Rectal smooth muscle tissue (tissue), 1 donor: ENCODE data around the gene FRMPD2.
"Not testable (repeated sequence)": the region's sequence is repeated elsewhere in the genome, so short reads cannot be mapped to it uniquely, and the experiment has no call there.

Source experiments
- H3K27ac ChIP-seq: one replicate; pipeline ENCODE4 v1.7.0; 2013; ENCODE audit warnings: low read depth, low read length, inconsistent platforms
- H3K27me3 ChIP-seq: one replicate; pipeline ENCODE4 v1.7.0; 2013; ENCODE audit warnings: low read length; ENCODE audit not compliant: control insufficient read depth, insufficient read depth
- H3K36me3 ChIP-seq: one replicate; pipeline ENCODE4 v1.7.0; 2013; ENCODE audit warnings: low read length; ENCODE audit not compliant: control insufficient read depth, insufficient read depth
- H3K4me1 ChIP-seq: one replicate; pipeline ENCODE4 v1.7.0; 2013; ENCODE audit warnings: low read length; ENCODE audit not compliant: control insufficient read depth, insufficient read depth
- H3K4me3 ChIP-seq: one replicate; pipeline ENCODE4 v1.7.0; 2013; ENCODE audit warnings: low read length
- H3K9ac ChIP-seq: one replicate; pipeline ENCODE4 v1.7.0; 2013; ENCODE audit warnings: low read length

The FRMPD2 gene

GRCh38 chr10:48286356-48286755 lies 11.9 kb upstream of the FRMPD2 start:
- H3K27ac ChIP-seq = no peak overlapping the region
- H3K4me1 ChIP-seq = peaks cover 2% of the 10 kb centered on the region
- no peaks in the 10 kb centered on the region for H3K27me3 ChIP-seq
- H3K9ac ChIP-seq = no peak overlapping the region
- no peak overlapping the region for H3K4me3 ChIP-seq
- no peaks in the 10 kb centered on the region for H3K36me3 ChIP-seq

- Histone ChIP-seq H3K27me3 (no peaks in the 10 kb centered on the region), H3K9ac (no peak overlapping the region), H3K36me3 (no peaks in the 10 kb centered on the region), H3K4me3 (no peak overlapping the region), H3K4me1 (peaks cover 2% of the 10 kb centered on the region), H3K27ac (no peak overlapping the region)
These were observed 11.2 kb upstream of the FRMPD2 start for GRCh38 chr10:48285710-48286109.

- no peak overlapping the region for H3K27ac ChIP-seq
- no peaks in the 10 kb centered on the region for H3K27me3 ChIP-seq
- peaks cover 2% of the 10 kb centered on the region for H3K4me1 ChIP-seq
- no peak overlapping the region for H3K9ac ChIP-seq
- no peak overlapping the region for H3K4me3 ChIP-seq
- no peaks in the 10 kb centered on the region for H3K36me3 ChIP-seq
These were observed 10.3 kb upstream of the FRMPD2 start for GRCh38 chr10:48284811-48285210.

- Histone ChIP-seq H3K27me3 (no peaks in the 10 kb centered on the region), H3K9ac (no peak overlapping the region), H3K36me3 (no peaks in the 10 kb centered on the region), H3K4me1 (peaks cover 2% of the 10 kb centered on the region), H3K27ac (no peak overlapping the region), H3K4me3 (no peak overlapping the region)
These were observed 9.6 kb upstream of the FRMPD2 start for GRCh38 chr10:48284002-48284546.

- no peaks in the 10 kb centered on the region for H3K36me3 ChIP-seq
- H3K9ac ChIP-seq = no peak overlapping the region
- H3K27ac ChIP-seq = no peak overlapping the region
- H3K27me3 ChIP-seq = no peaks in the 10 kb centered on the region
- H3K4me3 ChIP-seq = no peak overlapping the region
- peaks cover 2% of the 10 kb centered on the region for H3K4me1 ChIP-seq
These were observed 8.3 kb upstream of the FRMPD2 start for GRCh38 chr10:48282829-48283228.

- H3K27ac ChIP-seq, H3K36me3 ChIP-seq, H3K9ac ChIP-seq, H3K4me3 ChIP-seq, H3K27me3 ChIP-seq, H3K4me1 ChIP-seq: not testable (repeated sequence)
These were observed 7.2 kb upstream of the FRMPD2 start for GRCh38 chr10:48281697-48282096.

GRCh38 chr10:48279081-48279751 lies 4.7 kb upstream of the FRMPD2 start:
- no peak overlapping the region for H3K4me3 ChIP-seq
- H3K27me3 ChIP-seq = no peaks in the 10 kb centered on the region
- H3K27ac ChIP-seq = no peak overlapping the region
- no peaks in the 10 kb centered on the region for H3K36me3 ChIP-seq
- H3K4me1 ChIP-seq = no peaks in the 10 kb centered on the region
- H3K9ac ChIP-seq = no peak overlapping the region

- H3K36me3 ChIP-seq = no peaks in the 10 kb centered on the region
- H3K4me1 ChIP-seq = no peaks in the 10 kb centered on the region
- no peak overlapping the region for H3K4me3 ChIP-seq
- H3K27ac ChIP-seq = no peak overlapping the region
- no peaks in the 10 kb centered on the region for H3K27me3 ChIP-seq
- no peak overlapping the region for H3K9ac ChIP-seq
These were observed 2.6 kb upstream of the FRMPD2 start for GRCh38 chr10:48277093-48277492.

GRCh38 chr10:48273741-48274140 lies 755 bp downstream of the FRMPD2 start:
- Histone ChIP-seq H3K27me3 (no peaks in the 10 kb centered on the region), H3K36me3 (no peaks in the 10 kb centered on the region), H3K4me3 (no peak overlapping the region), H3K9ac (no peak overlapping the region), H3K27ac (no peak overlapping the region), H3K4me1 (no peaks in the 10 kb centered on the region)

- H3K27ac ChIP-seq = no peak overlapping the region
- no peak overlapping the region for H3K4me3 ChIP-seq
- H3K4me1 ChIP-seq = no peaks in the 10 kb centered on the region
- H3K27me3 ChIP-seq = no peaks in the 10 kb centered on the region
- no peak overlapping the region for H3K9ac ChIP-seq
- H3K36me3 ChIP-seq = no peaks in the 10 kb centered on the region
These were observed 1.8 kb downstream of the FRMPD2 start for GRCh38 chr10:48272682-48273081.

- H3K4me1 ChIP-seq = no peaks in the 10 kb centered on the region
- no peaks in the 10 kb centered on the region for H3K36me3 ChIP-seq
- H3K9ac ChIP-seq = no peak overlapping the region
- no peak overlapping the region for H3K27ac ChIP-seq
- H3K4me3 ChIP-seq = no peak overlapping the region
- H3K27me3 ChIP-seq = no peaks in the 10 kb centered on the region
These were observed 3.3 kb downstream of the FRMPD2 start for GRCh38 chr10:48271047-48271730.

- no peak overlapping the region for H3K4me3 ChIP-seq
- no peaks in the 10 kb centered on the region for H3K4me1 ChIP-seq
- H3K27ac ChIP-seq = no peak overlapping the region
- H3K27me3 ChIP-seq = no peaks in the 10 kb centered on the region
- no peak overlapping the region for H3K9ac ChIP-seq
- H3K36me3 ChIP-seq = no peaks in the 10 kb centered on the region
These were observed 8.0 kb downstream of the FRMPD2 start for GRCh38 chr10:48266528-48266927.

- H3K9ac ChIP-seq = no peak overlapping the region
- H3K4me1 ChIP-seq = no peaks in the 10 kb centered on the region
- H3K36me3 ChIP-seq = no peaks in the 10 kb centered on the region
- H3K27me3 ChIP-seq = no peaks in the 10 kb centered on the region
- H3K4me3 ChIP-seq = no peak overlapping the region
- H3K27ac ChIP-seq = no peak overlapping the region
These were observed 16.4 kb downstream of the FRMPD2 start for GRCh38 chr10:48258105-48258504.
